Mesothelial cell of epicardium (in vitro differentiated cells): Measurements from ENCODE around the gene STXBP3. TPM values are rescaled to one million over a fixed set of nuclear protein-coding genes. Genes with fewer than 3 reads are reported as not detected.

ENCODE experiments used
- DNase-seq, 2 experiments: peaks; one replicate each; pipeline ENCODE4 v3.0.0; 2021; ENCODE audit warnings: low spot score in 2 of 2; ENCODE audit not compliant: unreplicated experiment in 2 of 2
- H3K27ac Mint-ChIP-seq: 2 replicates; pipeline ENCODE4 v1.8.0; 2021; ENCODE audit warnings: mixed read lengths
- H3K27me3 Mint-ChIP-seq: 2 replicates; pipeline ENCODE4 v1.8.0; 2021; ENCODE audit warnings: low read depth, mixed read lengths
- H3K36me3 Mint-ChIP-seq: 2 replicates; pipeline ENCODE4 v1.8.0; 2021; ENCODE audit warnings: mixed read lengths
- H3K4me1 Mint-ChIP-seq: 2 replicates; pipeline ENCODE4 v1.8.0; 2021; ENCODE audit warnings: mixed read lengths
- H3K4me3 Mint-ChIP-seq: 2 replicates; pipeline ENCODE4 v1.8.0; 2021; ENCODE audit warnings: mild to moderate bottlenecking, moderate library complexity, mixed read lengths
- H3K9me3 Mint-ChIP-seq: 2 replicates; pipeline ENCODE4 v1.8.0; 2021; ENCODE audit warnings: mixed read lengths
- total RNA-seq: library from RNA; stranded (reverse); gene quantifications from 3 replicates; pipeline ENCODE4 v1.2.1, GENCODE V29; 2021
- TF ChIP-seq, protein P1 (sequence below): fragments of 200-600 bp; sonication (generic); IDR thresholded peaks from one replicate; pipeline ENCODE4 v1.5.0; 2021; ENCODE audit warnings: antibody characterized with exemption; ENCODE audit not compliant: unreplicated experiment

The STXBP3 gene
- total RNA-seq, 1 donor from 2014 or later, result 43.1 TPM

DNA sequence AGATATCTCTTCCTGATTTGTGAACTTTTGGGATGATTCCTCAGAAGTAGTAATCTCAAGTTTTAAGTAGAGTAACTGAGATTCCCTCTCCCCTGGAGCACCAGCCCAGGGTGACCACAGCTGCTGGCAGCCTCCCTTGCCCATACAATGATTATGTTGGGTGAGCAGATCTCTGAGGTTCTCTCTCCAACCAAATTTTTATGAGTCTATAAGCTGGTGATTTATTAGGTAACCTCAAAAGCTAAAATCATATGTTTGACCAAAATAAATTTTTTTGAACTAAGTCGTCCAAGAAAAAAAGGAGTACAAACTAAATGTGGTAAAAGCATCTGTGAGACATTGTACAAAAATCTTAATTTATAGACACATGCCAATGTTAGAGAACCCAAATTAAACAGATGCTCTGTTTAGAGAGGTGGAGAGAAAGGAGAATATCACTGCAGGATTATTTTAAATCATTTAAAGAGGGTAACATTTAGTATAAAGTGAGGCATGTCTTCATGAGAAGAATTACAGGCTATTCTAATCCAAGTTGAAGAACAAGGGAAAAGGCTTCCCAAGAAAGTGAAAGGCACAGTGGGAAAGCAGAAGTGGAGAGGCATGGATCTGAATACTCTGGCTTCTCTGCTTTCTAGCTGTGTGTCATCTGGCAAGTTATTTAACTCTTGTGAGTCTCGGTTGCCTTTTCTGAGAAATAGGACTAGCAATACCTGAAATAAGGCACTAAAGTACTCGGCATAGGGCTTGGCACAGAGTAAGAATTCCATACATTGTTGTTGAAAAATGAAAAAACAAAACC, 107.9 kb downstream of the STXBP3 start:
- H3K4me1 Mint-ChIP-seq, result no peaks in the 10 kb centered on the region
- peaks cover 14% of the 10 kb centered on the region for H3K27me3 Mint-ChIP-seq
- no peak for DNase-seq
- no peaks in the 10 kb centered on the region for H3K9me3 Mint-ChIP-seq
- H3K27ac Mint-ChIP-seq, result no peak overlapping the region
- no peaks in the 10 kb centered on the region for H3K36me3 Mint-ChIP-seq
- TF ChIP-seq, protein P1, sequence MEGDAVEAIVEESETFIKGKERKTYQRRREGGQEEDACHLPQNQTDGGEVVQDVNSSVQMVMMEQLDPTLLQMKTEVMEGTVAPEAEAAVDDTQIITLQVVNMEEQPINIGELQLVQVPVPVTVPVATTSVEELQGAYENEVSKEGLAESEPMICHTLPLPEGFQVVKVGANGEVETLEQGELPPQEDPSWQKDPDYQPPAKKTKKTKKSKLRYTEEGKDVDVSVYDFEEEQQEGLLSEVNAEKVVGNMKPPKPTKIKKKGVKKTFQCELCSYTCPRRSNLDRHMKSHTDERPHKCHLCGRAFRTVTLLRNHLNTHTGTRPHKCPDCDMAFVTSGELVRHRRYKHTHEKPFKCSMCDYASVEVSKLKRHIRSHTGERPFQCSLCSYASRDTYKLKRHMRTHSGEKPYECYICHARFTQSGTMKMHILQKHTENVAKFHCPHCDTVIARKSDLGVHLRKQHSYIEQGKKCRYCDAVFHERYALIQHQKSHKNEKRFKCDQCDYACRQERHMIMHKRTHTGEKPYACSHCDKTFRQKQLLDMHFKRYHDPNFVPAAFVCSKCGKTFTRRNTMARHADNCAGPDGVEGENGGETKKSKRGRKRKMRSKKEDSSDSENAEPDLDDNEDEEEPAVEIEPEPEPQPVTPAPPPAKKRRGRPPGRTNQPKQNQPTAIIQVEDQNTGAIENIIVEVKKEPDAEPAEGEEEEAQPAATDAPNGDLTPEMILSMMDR, result no peak
- H3K4me3 Mint-ChIP-seq, result no peak overlapping the region

DNA sequence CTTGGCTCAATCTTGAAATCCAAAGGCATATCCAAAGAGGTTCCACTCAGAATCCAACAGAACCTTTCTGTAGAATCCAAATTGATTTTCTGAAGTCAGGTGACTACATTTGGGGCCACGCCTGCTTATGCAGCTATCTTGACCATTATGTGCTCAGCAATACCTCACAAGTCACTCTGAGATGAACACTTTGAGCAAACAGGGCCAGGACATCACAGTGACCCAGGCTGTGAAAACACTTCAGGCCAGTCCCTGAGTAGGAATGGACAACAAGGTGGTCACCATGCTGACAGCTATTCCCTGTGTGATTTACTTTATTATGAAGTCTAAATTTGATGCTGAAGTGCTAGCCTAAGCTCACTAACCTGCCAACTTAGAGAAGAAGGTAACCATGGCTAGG, 110.5 kb downstream of the STXBP3 start, which contains the start of gene AKNAD1:
Gene AKNAD1, minus strand, starts transcription at position 101 of the 400 bp plus-strand sequence. CDS start 4,430 bp downstream, outside the sequence.
- Mint-ChIP-seq H3K36me3 (no peaks in the 10 kb centered on the region), H3K9me3 (no peaks in the 10 kb centered on the region), H3K27me3 (peaks cover 8% of the 10 kb centered on the region), H3K4me1 (no peaks in the 10 kb centered on the region), H3K27ac (no peak within 1 kb of the TSS), H3K4me3 (no peak within 1 kb of the TSS)
- TF ChIP-seq, protein P1, result no peak
- no peak for DNase-seq

DNA sequence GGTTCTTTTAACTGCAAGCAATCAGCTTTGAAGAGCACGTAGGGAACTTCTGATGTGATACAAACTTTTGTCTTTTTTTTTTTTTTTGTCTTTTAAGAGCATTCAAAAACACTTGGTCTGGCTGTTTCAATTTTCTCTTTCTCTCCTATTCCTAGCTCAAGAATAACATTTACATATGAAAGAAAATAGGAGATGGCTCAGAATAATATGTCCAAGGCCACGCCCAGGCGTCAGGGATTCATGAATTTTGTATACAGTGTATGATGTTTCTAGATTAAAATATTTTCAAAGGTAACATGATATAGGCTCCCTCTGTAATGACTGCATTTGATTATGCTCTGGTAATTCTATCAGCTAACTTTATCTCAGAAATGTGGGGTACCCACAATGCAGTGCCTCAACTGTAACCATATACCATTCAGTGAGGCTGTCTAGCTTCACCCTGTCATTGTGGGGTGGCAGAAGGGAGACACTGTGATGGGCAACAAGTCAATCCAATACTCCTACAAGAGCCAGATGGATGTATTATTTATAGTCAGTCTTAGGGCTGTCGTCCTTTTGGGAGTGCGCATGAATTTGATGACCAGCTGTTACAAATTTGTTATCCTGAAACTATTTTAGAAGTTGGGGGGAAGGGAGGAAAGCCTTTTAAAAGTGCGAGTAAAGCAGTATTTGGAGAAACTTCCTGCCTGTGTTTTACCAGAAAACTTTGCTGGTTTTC, 111.9 kb downstream of the STXBP3 start:
- DNase-seq, result no peak
- Mint-ChIP-seq H3K9me3 (no peaks in the 10 kb centered on the region), H3K36me3 (no peaks in the 10 kb centered on the region), H3K4me1 (no peaks in the 10 kb centered on the region), H3K27ac (no peak overlapping the region), H3K27me3 (peaks cover 7% of the 10 kb centered on the region), H3K4me3 (no peak overlapping the region)
- TF ChIP-seq, protein P1, result no peak

Other genes starting within 250 kb of the STXBP3 start
- 12.4 to 13.9 TPM (median 12.6 TPM) in 3 replicates for gene EEIG2, start 186.6 kb upstream of the STXBP3 start, total RNA-seq
- gene HENMT1, start 85.6 kb upstream of the STXBP3 start, total RNA-seq, result 6.7 to 8.5 TPM (median 6.7 TPM) in 3 replicates
- 59.0 to 62.4 TPM (median 59.6 TPM) in 3 replicates for gene PRPF38B, start 54.4 kb upstream of the STXBP3 start, total RNA-seq
- gene FNDC7, start 33.8 kb upstream of the STXBP3 start, total RNA-seq, result 0.07 to 0.13 TPM in 2 of 3 replicates, not detected in the other
- 0.27 TPM in 1 of 3 replicates, not detected in the others for gene AKNAD1, start 110.4 kb downstream of the STXBP3 start, total RNA-seq
- gene GPSM2, start 130.3 kb downstream of the STXBP3 start, total RNA-seq, result 9.6 to 11.7 TPM (median 10.4 TPM) in 3 replicates
- gene CLCC1, start 216.8 kb downstream of the STXBP3 start, total RNA-seq, result 38.8 to 44.5 TPM (median 43.0 TPM) in 3 replicates